SIG-M5 treated with dmso at 0.1 percent for 504 hours (cell line): ENCODE data around the gene PGM5.

Source experiments
- DNase-seq: peaks from one replicate; lab custom pipeline; 2025; ENCODE audit not compliant: unreplicated experiment; lab: John Stamatoyannopoulos, UW

Gene PGM5

GRCh38 chr9:68532131-68532530, 175.7 kb downstream of the PGM5 start:
- no peak for DNase-seq

DNA sequence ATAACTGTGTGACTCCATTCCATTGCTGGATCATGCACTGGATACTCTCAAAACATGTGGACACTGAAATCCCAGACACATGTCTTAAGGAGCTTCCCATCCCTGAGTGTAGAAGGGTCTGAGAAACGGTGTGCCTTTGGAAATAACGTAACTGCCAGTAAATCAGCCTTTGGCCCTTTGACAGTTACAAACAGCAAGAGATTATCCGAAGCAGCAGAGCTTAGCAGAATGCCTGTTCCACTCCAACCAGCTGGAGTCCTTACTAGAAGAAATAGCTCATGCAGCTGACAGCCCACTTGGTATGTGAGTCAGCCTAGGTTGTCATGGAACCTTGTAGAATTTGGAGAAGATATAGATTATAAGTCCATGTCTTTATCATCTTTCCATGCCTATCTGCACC, 177.3 kb downstream of the PGM5 start:
- DNase-seq = no peak

- DNase-seq = no peak
Observed at GRCh38 chr9:68536876-68537615, 180.6 kb downstream of the PGM5 start.

DNA sequence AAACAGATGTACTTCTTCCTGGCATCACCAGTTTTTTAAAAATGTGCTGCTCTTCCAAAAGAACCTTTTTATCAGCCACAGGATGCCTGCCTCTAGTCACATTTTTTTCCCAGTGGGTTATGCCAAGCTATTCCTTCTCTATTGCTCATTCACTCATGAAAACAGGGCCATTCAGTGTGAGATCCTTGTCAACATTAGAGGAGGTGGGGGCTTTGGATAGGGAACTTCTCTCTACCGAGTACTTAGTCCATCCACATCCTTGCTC, 181.1 kb downstream of the PGM5 start:
- no peak for DNase-seq

DNA sequence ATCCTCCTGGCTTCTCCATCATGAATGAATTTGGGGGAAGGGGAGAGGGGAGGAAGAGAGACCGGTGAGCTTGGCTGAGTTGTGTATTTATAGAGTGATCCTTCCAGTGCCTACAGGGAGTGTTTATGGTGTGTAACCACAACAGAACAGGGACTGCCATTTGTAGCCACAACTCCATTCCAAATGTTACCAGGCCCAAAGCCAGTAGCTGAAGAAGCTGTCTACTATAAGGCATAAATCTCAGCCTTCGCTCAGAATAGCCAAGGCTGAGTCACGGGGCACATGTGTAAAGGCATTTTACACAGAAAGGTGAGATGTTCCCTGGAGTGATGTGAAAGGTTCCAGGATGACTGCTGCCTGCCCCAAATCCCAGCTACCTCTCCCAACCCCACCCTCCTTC, 181.8 kb downstream of the PGM5 start:
- DNase-seq = no peak

DNA sequence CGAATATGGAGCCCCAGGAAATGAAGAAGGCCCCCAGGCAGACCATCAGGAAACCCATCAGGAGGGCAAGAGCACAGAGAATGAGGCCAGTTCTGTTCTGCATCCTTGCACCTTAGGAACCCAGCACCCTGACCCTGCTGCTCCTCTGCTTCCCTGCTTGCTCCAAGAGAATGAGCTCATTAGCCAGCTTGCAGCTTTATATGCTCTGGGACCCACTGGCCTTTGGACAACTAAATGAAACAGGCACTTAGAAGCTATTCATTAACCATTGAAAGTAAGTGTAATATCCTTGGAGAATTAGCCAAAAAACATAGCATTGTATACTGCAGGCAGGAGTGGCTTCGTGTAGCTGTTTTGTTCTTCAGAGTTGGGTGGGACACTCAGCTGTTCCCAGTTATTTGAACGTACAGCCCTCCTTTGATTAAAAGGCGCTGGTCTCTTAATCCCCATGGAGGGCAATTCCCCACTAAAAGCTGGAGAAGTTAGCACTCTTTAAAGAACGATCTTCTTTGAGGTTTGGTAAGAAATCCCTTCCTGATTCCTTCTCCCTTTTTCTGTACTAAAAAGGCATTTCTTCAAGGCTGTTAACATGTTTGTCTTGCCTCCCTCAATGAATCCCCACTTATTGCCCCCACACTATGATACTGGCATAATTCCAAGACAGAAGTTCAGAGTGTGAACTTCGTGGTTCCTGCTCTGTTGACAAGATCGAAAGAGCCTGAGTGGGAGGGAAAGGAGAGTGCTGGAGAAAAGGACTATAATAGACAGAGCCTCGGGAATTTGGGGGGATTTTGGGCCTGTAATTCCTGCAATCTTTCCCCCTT, 184.5 kb downstream of the PGM5 start, which contains the start of gene TMEM252:
TSS of gene TMEM252 (minus strand) at position 172 of the 824 bp plus-strand sequence. CDS start at position 103, 69 bp downstream.
- no peak for DNase-seq

GRCh38 chr9:68541568-68541967, 185.2 kb downstream of the PGM5 start:
- no peak for DNase-seq

DNA sequence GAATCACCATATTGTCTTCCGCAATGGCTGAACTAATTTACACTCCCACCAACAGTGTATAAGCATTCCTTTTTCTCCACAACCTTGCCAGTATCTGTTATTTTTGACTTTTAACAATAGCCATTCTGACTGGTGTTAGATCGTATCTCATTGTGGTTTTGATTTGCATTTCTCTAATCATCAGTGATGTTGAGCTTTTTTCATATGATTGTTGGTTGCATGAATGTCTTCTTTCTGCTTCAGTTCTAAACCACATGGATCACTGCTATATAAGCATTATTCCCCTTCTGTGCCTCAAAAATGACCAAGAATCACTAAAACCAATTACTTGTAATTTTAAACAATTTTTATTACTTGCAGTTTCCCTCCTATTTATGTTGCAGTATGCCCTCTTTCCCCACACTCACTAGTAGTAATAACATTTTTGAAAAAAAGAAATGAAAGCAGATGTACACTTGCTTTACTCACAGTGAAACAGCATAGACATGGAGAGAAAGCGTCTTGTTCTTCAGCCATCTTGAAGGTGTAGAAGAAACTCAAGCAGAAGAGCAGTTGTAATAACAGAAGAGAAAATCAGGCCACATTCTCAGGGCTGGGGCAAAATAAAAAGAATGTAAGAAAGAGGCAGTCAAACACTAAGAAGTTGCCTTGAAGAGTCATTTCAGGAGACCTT, 188.8 kb downstream of the PGM5 start:
- no peak for DNase-seq

DNA sequence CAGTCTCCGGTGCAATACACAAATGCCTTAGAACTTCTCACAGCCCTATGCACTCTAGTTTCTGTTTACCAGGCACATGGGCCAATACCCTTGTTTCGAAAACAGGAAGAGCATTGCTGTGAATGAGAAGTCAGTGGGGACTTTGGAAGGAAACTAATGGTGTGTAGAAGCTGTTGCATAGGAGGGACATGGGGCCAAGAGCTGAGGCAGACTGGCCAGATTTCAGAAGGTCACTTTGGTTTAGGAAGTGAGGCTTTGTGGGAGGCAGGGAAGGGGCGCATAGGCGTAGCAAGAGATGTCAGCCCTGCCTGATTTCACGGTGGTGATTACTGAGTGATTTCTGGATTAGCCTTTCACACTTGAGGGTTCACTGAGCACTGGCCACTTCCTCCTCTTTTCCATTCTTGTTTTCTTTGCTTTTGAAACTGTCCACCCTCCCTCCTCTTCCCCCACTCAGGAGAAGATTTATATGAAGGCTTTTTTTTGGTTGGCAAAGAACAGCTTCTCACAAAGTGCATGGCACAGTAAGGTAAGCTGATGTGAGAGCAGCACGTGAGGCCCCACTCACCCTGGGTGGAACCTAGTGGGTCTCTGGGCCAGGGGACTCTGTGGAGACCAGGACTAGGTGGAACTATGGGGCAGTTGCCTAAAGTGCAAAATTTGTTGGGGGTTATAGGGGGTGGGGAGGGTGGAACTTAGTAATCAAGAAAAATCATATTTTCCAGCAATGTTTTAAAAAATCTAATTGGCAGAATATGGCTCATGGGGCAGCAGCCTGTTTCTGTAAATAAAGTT, 190.4 kb downstream of the PGM5 start:
- DNase-seq = peak; percentile 85

DNA sequence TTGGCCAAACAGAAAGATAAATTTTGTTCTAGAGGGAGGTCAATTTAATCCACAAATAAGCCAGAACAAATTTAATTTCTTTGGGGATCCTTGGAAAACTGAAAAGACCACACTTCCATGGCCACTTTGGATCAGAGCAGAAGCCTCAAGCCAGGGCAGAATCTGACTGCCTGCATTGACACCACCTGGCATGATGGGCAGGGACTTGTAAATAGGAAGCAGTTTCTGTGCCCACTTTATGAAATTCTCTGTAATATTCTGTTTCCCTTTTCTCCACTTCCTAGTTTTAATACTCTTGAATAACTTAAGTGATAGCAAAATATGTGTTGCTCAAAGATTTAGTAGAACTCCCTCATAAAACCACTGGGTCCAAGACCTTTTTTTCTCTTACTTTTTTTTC, 191.0 kb downstream of the PGM5 start:
- peak; percentile 25 for DNase-seq

GRCh38 chr9:68548241-68548640, 191.8 kb downstream of the PGM5 start:
- DNase-seq = no peak

DNA sequence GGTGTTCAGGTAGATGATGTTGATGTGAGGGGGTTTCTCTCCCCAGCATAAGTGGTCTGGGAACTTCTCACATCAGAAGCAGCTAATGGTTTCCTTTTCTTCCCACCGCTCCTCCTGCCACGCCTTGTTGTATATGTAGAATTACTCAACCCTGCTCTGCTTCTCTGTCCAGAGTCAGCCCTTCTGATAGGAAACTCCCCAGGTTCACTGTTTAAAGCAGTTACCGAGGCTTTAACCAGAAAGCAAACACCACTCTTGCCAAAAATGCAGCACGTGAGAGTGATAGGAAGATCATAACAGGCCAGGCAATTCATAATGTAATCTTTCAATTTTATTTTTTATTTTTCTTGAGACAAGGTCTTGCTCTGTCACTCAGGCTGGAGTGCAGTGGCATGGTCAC, 194.8 kb downstream of the PGM5 start:
- DNase-seq = peak; percentile 32

DNA sequence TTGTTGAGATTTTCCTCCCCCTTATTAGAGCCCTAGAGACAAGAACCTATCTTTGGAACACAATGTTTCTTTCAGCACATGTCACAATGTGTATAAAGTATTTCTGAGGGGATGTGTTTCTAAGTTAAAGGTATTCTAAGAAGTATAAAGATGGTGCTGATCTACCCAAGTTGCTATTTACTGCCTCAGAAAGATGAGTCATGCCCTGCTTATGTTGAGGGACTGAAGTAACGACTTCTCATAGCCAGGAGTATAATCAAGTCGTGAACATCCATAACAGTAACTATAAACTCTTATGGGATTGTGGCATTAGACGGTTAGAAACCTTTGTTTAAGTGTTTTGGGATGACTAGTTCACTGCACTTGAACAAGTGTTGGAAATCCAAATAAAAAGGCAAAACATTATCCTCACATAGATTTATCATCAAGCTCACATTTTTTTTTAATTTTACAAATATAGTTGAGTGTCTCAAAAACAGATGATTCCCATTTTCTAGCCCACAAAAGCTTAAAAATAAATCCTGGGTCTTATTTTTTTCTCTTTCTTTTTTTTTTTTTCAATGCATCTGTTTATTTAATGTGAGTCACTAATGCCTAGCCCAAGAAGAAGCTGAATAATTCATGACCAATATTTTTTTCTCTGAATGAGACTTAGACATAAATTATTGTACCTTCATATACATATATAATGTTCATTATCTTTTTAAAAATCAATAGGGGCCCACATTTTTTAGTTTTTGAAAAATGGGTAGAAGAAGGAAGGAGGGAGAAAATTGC, 196.5 kb downstream of the PGM5 start:
- DNase-seq = no peak

GRCh38 chr9:68555437-68556150, 199.2 kb downstream of the PGM5 start:
- DNase-seq = no peak

DNA sequence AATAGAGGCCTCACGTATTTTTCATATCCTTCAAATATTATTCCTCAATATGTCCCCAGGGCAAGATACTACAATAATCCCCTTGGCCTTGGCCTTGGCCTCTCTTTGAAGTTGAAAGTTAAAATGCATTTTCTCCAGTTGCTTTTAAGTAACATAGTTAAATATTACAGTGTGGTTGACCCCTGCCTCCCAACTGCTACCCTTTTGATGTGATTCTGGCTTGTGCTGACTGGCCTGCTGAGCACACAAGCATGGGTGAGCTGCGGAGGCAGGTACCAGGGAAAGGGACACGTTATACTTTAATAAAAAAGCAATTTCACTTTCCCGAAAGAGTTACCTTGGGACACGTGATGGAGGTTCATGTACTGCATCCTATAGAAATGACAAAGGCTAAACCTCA, 202.1 kb downstream of the PGM5 start:
- DNase-seq = no peak

DNA sequence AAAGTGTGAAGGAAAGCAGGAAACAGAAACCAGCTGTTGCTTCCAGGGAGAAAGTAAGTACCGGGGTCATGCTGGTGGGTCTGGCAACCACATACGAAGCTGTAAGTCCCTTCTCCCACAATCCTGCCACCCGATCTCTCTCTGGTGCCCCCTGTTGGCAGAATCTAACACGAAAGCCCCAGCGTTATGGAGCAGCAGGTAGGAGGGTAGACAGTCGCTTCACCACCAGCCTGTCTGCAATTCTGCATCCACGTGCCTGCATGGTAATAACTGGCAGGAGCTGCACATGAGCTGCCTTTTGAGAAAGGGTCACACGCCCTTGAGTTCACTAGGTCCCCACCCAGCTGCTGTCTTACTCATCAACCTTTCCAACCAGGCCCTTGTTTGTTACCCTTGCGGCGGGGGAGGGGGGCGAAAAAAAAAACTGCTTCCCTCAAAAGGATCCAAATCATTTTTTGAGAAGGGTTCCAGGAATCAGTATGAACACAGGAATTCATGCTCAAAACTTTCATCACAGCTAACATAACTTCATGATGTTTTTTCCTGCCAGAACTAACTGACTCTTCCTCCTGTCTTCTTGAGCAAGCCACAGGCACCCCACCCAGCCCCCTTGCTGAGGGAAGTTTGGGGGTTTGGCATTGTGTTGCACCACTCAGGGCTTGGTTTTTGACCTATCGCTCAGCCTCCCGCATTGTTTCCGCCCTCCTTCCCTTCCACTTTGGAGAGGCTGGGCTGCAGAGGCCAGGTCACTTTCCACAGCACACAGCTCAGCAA, 203.8 kb downstream of the PGM5 start:
- DNase-seq = peak; percentile 91

GRCh38 chr9:68562461-68562860, 206.1 kb downstream of the PGM5 start:
- DNase-seq = no peak

DNA sequence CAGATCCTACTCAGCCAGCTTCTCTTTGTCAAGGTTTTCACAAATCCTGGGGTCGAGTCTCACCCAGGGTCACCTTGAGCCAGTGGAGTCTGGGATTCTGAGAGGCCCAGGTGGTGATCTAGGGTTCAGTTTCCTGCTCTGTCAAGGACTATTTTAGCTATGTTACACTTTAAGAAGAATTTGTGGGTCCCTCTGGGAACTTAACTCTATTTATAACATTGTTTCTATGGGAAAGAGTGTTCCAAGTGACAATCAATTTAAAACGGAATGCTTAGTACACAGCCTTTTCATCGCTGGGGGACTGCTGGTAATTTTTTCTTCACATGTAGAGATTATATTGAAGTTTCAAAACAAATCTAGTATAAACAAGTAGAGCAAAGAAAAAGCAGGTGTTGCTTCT, 211.2 kb downstream of the PGM5 start:
- DNase-seq = no peak

DNA sequence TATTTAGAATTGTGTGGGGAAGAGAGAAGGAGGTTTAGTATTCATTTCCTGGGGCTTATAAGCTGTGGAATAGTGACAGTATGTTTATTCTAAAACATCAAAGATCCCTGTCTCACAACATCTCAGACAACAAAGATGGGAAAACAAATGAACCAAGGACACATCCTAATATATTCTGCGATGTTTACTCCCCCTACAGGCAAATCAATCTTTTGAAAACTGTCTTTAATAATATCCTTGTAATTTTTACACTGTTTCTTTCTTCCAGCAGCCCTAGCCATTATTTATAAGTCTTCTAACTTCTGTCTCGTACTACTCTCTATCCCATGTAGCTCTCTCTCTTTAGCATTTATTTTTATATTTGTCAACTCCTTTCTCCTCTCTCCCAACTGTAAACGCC, 217.7 kb downstream of the PGM5 start:
- no peak for DNase-seq
